ENCODE data around the gene RALGAPA2. TPM values are rescaled to one million over a fixed set of nuclear protein-coding genes. Genes with fewer than 3 reads are reported as not detected.

RALGAPA2 gene
- polyA plus RNA-seq, 1 experiment, result 2.2 TPM

- no peak overlapping the region for H3K27ac ChIP-seq (ENCODE audit: low read depth, low read length)
- no peaks in the 10 kb centered on the region for H3K27me3 ChIP-seq (ENCODE audit: control insufficient read depth, insufficient read depth, low read length)
- TF ChIP-seq CTCF (IDR thresholded peaks at IDR 0.05; ENCODE audit: low read depth, low read length), result no peak
- ChIA-PET POLR2A (no interaction called here), CTCF (no interaction called here)
- no peak overlapping the region for H3K4me3 ChIP-seq (ENCODE audit: low read depth, low read length)
- H3K9me3 ChIP-seq (ENCODE audit: control insufficient read depth, insufficient read depth, low read length), result no peaks in the 10 kb centered on the region
- no peak for DNase-seq (ENCODE audit: low read depth, low spot score)
Observed at GRCh38 chr20:20637998-20638725, 74.3 kb downstream of the RALGAPA2 start.

GRCh38 chr20:20635006-20635405 lies 77.4 kb downstream of the RALGAPA2 start:
- H3K27me3 ChIP-seq (ENCODE audit: control insufficient read depth, insufficient read depth, low read length), result no peaks in the 10 kb centered on the region
- no peak for TF ChIP-seq CTCF (IDR thresholded peaks at IDR 0.05; ENCODE audit: low read depth, low read length)
- no peak for DNase-seq (ENCODE audit: low read depth, low spot score)
- POLR2A ChIA-PET, result no interaction called here
- no peak overlapping the region for H3K27ac ChIP-seq (ENCODE audit: low read depth, low read length)
- no peak overlapping the region for H3K4me3 ChIP-seq (ENCODE audit: low read depth, low read length)
- H3K9me3 ChIP-seq (ENCODE audit: control insufficient read depth, insufficient read depth, low read length), result no peaks in the 10 kb centered on the region
- CTCF ChIA-PET, result no interaction called here

- no peaks in the 10 kb centered on the region for H3K27me3 ChIP-seq (ENCODE audit: control insufficient read depth, insufficient read depth, low read length)
- H3K9me3 ChIP-seq (ENCODE audit: control insufficient read depth, insufficient read depth, low read length), result no peaks in the 10 kb centered on the region
- H3K4me3 ChIP-seq (ENCODE audit: low read depth, low read length), result no peak overlapping the region
- CTCF ChIA-PET, result interaction anchor here (0.7 to 1.0 kb wide), 2 partner anchors 38 to 549 kb away, joined by 3 to 4 read pairs; no protein-coding TSS in a partner anchor
- TF ChIP-seq CTCF (IDR thresholded peaks at IDR 0.05; ENCODE audit: low read depth, low read length), result no peak
- POLR2A ChIA-PET, result no interaction called here
- DNase-seq (ENCODE audit: low read depth, low spot score), result no peak
- H3K27ac ChIP-seq (ENCODE audit: low read depth, low read length), result no peak overlapping the region
Observed at GRCh38 chr20:20632644-20633043, 79.8 kb downstream of the RALGAPA2 start.

- CTCF ChIA-PET, result no interaction called here
- no peak for DNase-seq (ENCODE audit: low read depth, low spot score)
- Histone ChIP-seq H3K27ac (ENCODE audit: low read depth, low read length) (no peak overlapping the region), H3K4me3 (ENCODE audit: low read depth, low read length) (no peak overlapping the region), H3K9me3 (ENCODE audit: control insufficient read depth, insufficient read depth, low read length) (no peaks in the 10 kb centered on the region), H3K27me3 (ENCODE audit: control insufficient read depth, insufficient read depth, low read length) (no peaks in the 10 kb centered on the region)
- POLR2A ChIA-PET, result no interaction called here
- no peak for TF ChIP-seq CTCF (IDR thresholded peaks at IDR 0.05; ENCODE audit: low read depth, low read length)
Observed at GRCh38 chr20:20630551-20630950, 81.9 kb downstream of the RALGAPA2 start.

- Histone ChIP-seq H3K27ac (ENCODE audit: low read depth, low read length) (no peak overlapping the region), H3K4me3 (ENCODE audit: low read depth, low read length) (no peak overlapping the region), H3K9me3 (ENCODE audit: control insufficient read depth, insufficient read depth, low read length) (no peaks in the 10 kb centered on the region), H3K27me3 (ENCODE audit: control insufficient read depth, insufficient read depth, low read length) (no peaks in the 10 kb centered on the region)
- POLR2A ChIA-PET, result no interaction called here
- TF ChIP-seq CTCF (IDR thresholded peaks at IDR 0.05; ENCODE audit: low read depth, low read length), result no peak
- CTCF ChIA-PET, result no interaction called here
- no peak for DNase-seq (ENCODE audit: low read depth, low spot score)
Observed at GRCh38 chr20:20629556-20630188, 82.8 kb downstream of the RALGAPA2 start.
